Activated naive CD4-positive, alpha-beta T cell treated with anti-CD3 and anti-CD28 coated beads, Interleukin-2, amount 50 U/mL, for 72 hours (primary cell): ENCODE data around the gene MEIS2. TPM values are rescaled to one million over a fixed set of nuclear protein-coding genes. Genes with fewer than 3 reads are reported as not detected.

Experiments used
- ATAC-seq, 2 donors: fragments of 150-1000 bp; cut with Tn5 transposase; 2 replicates each; pipeline ENCODE4 v1.10.0; 2021; ENCODE audit warnings: mild to moderate bottlenecking in 2 of 2, moderate library complexity in 2 of 2
- DNase-seq, 2 donors: peaks; one replicate each; pipeline ENCODE4 v3.0.0; 2021 to 2022; ENCODE audit warnings: low spot score in 2 of 2
- H3K27ac Mint-ChIP-seq, 2 donors: one replicate each; pipeline ENCODE4 v1.8.0; 2022; ENCODE audit warnings: mild to moderate bottlenecking in 2 of 2, mixed read lengths in 2 of 2
- H3K36me3 Mint-ChIP-seq, 2 donors: one replicate each; pipeline ENCODE4 v1.8.0; 2022; ENCODE audit warnings: mixed read lengths in 2 of 2
- H3K9me3 Mint-ChIP-seq, 2 donors: one replicate each; pipeline ENCODE4 v1.8.0; 2022; ENCODE audit warnings: mixed read lengths in 2 of 2
- total RNA-seq, 2 donors: library from RNA; stranded (reverse); gene quantifications; one replicate each; pipeline ENCODE4 v1.2.3, GENCODE V29; 2022

Gene MEIS2
- total RNA-seq, 2 donors from 2014 or later: 0.16 TPM; not detected in 1

- no peaks in the 10 kb centered on the region for H3K36me3 Mint-ChIP-seq
- no peak overlapping the region for H3K27ac Mint-ChIP-seq
- DNase-seq (no peak), ATAC-seq (no peak)
- no peaks in the 10 kb centered on the region for H3K9me3 Mint-ChIP-seq
Measured at GRCh38 chr15:37124331-37124730, 24.0 kb upstream of the MEIS2 start.

- Mint-ChIP-seq H3K36me3 (no peaks in the 10 kb centered on the region), H3K27ac (no peak overlapping the region), H3K9me3 (no peaks in the 10 kb centered on the region)
- ATAC-seq (no peak), DNase-seq (no peak)
Measured at GRCh38 chr15:37122703-37123102, 22.4 kb upstream of the MEIS2 start.

- Mint-ChIP-seq H3K27ac (no peak overlapping the region), H3K9me3 (no peaks in the 10 kb centered on the region), H3K36me3 (no peaks in the 10 kb centered on the region)
- ATAC-seq (no peak), DNase-seq (no peak)
Measured at GRCh38 chr15:37121492-37121891, 21.1 kb upstream of the MEIS2 start.

DNA sequence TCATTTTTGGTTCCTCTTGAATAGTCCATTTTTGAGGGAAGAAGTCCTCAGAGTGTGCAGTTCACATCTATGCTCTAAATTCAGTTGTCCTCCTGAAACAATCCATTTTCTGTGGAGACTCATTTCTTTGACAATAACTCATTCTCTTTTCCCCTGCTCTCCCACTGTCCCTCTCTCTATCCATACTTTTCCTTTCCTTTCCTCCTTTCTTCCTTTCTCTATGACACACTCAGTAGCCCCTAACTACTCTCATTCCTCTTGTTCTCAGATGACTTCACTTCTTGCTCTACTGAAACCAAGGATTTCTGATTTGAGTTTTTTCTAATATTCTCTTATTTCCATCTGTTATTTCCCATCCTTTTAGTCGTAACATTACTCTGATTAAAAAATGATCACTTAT, 16.7 kb upstream of the MEIS2 start:
- Mint-ChIP-seq H3K36me3 (peaks cover 2 to 13% of the 10 kb centered on the region in 2 donors), H3K9me3 (peaks cover 0 to 7% of the 10 kb centered on the region in 2 donors), H3K27ac (no peak overlapping the region)
- no peak for DNase-seq
- no peak for ATAC-seq

DNA sequence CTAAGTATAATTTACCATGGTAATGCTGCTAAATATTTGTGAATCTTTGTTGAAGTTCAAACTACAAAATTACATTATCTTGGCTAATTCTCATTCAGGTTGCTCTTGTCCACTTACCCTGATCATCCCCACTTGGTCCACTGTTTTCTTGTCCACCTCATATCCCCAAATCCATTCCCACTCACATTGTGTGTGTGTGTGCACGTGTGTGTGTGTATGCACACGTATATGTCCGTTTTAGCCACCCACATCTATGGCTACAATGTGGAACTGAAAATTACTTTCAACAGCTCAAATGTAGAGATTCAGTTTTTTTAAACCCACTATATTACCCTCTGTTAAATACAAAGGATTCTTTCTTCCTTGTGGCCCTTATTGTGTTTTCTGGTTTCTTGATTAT, 15.2 kb upstream of the MEIS2 start:
- H3K27ac Mint-ChIP-seq: no peak overlapping the region
- peaks cover 0 to 7% of the 10 kb centered on the region in 2 donors for H3K9me3 Mint-ChIP-seq
- no peak for DNase-seq
- no peak for ATAC-seq
- H3K36me3 Mint-ChIP-seq: peaks cover 16 to 28% of the 10 kb centered on the region in 2 donors

GRCh38 chr15:37112971-37113670, 12.8 kb upstream of the MEIS2 start:
- H3K9me3 Mint-ChIP-seq: peaks cover 0 to 14% of the 10 kb centered on the region in 2 donors
- DNase-seq: no peak
- peaks cover 35 to 46% of the 10 kb centered on the region in 2 donors for H3K36me3 Mint-ChIP-seq
- no peak overlapping the region for H3K27ac Mint-ChIP-seq
- ATAC-seq: no peak

DNA sequence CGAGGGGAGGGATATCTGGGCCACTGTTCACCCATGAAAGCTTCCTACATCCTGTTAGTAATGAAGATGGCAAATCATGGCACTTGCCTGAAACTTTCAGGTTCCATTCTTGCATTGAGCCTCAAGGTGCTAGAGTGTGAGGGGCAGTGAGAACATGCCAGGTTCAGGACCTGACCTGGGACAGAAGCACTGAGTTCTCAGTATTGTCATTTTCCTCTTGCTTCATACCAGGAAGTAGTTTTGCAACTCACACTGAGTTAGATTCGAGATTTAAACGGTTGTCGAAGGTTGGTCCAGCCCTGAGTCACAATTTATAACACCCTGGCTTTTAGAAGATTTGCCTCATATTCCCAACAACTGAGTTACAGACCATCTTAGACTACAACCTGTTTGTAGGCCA, 11.8 kb upstream of the MEIS2 start:
- H3K27ac Mint-ChIP-seq: no peak overlapping the region
- ATAC-seq (no peak), DNase-seq (no peak)
- peaks cover 5 to 18% of the 10 kb centered on the region in 2 donors for H3K9me3 Mint-ChIP-seq
- H3K36me3 Mint-ChIP-seq: peaks cover 43 to 54% of the 10 kb centered on the region in 2 donors

GRCh38 chr15:37111427-37111717, 11.0 kb upstream of the MEIS2 start:
- peaks cover 43 to 59% of the 10 kb centered on the region in 2 donors for H3K36me3 Mint-ChIP-seq
- peaks cover 5 to 22% of the 10 kb centered on the region in 2 donors for H3K9me3 Mint-ChIP-seq
- DNase-seq: no peak
- no peak overlapping the region for H3K27ac Mint-ChIP-seq
- ATAC-seq: no peak

DNA sequence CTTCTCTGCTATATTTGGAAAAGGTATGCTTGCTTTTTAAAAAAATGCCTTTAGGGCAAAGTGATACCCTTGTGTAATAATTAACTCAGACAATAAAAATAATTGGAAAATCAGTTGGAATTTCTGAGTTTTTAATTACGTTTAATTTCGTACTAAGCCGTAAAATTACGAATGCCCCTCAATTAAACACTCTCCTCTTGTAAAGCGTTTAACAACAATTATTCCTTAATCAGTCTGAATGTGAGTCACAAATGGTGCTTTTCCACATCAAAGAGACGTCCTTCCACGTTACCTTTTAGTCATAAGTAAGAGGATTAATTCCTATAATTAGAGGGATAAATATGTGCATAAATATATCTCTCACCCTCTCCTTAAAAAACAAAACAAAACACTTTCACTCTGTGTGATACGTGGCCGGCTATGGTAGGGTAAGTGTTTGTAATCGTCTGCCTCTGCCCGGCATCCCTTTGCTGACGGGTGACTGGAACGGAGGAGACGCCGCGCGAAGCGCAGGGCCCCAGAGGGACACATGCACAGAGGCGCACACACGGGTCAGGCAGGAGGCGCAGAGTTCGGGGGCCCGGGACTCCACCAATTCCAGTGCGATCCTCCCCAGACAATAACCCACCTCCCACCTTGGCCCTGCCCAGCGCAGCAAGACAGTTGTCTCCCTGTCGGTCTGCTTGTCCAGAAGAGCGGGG, 9.7 kb upstream of the MEIS2 start:
- no peak for ATAC-seq

GRCh38 chr15:37109168-37109871, 9.0 kb upstream of the MEIS2 start:
- H3K27ac Mint-ChIP-seq: no peak overlapping the region
- H3K9me3 Mint-ChIP-seq: peaks cover 5 to 20% of the 10 kb centered on the region in 2 donors
- no peak for DNase-seq
- H3K36me3 Mint-ChIP-seq: peaks cover 43 to 59% of the 10 kb centered on the region in 2 donors
- ATAC-seq: no peak

More for the DNA sequence above, 9.7 kb upstream of the MEIS2 start:
- no peak for DNase-seq
- peaks cover 5 to 18% of the 10 kb centered on the region in 2 donors for H3K9me3 Mint-ChIP-seq
- peaks cover 43 to 56% of the 10 kb centered on the region in 2 donors for H3K36me3 Mint-ChIP-seq
- no peak overlapping the region for H3K27ac Mint-ChIP-seq

- ATAC-seq: no peak
- no peak for DNase-seq
- no peak overlapping the region for H3K27ac Mint-ChIP-seq
- peaks cover 5 to 22% of the 10 kb centered on the region in 2 donors for H3K9me3 Mint-ChIP-seq
- peaks cover 43 to 61% of the 10 kb centered on the region in 2 donors for H3K36me3 Mint-ChIP-seq
Measured at GRCh38 chr15:37108381-37109167, 8.2 kb upstream of the MEIS2 start.

GRCh38 chr15:37107744-37108380, 7.5 kb upstream of the MEIS2 start:
- H3K27ac Mint-ChIP-seq: no peak overlapping the region
- peaks cover 43 to 58% of the 10 kb centered on the region in 2 donors for H3K36me3 Mint-ChIP-seq
- ATAC-seq (no peak), DNase-seq (no peak)
- peaks cover 5 to 21% of the 10 kb centered on the region in 2 donors for H3K9me3 Mint-ChIP-seq

DNA sequence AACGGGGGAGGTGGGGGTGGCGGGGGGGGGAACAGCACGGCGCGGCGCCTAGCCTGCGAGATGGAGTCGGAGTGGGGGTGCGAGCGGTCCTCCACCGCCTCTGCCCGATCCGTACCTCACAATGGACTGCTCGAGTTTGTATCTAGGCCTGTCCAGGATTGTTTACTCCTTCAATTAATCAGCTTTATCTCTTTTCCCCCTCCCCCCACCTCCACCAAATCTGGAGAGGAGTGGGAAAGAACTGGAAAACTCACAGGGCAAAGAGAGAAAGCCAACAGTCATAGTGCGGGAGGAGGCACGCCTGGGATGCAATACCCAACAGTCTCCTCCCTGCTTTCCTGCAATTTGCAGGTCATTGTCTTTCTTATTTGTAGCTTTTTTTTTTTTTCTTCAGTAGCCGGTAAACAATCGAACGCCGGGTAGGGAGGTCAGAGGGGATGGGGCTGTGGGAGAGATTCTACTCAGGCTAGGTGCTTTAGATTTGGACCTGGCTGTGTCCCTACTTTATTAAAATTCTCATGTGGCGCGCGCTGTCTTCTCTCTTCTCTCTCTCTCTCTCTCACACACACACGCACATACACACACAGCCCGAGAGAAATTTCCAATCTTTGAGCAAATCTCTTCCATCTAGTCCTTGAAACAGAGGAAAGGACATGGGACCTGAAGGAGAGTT, 6.9 kb upstream of the MEIS2 start:
- DNase-seq (no peak), ATAC-seq (no peak)
- Mint-ChIP-seq H3K36me3 (peaks cover 47 to 60% of the 10 kb centered on the region in 2 donors), H3K9me3 (peaks cover 5 to 23% of the 10 kb centered on the region in 2 donors), H3K27ac (no peak overlapping the region)

- Mint-ChIP-seq H3K27ac (peak overlapping the region in 1 of 2 donors; percentile 31), H3K36me3 (peaks cover 42 to 57% of the 10 kb centered on the region in 2 donors), H3K9me3 (peaks cover 5 to 25% of the 10 kb centered on the region in 2 donors)
- ATAC-seq: no peak
- DNase-seq: no peak
Measured at GRCh38 chr15:37106490-37107001, 6.2 kb upstream of the MEIS2 start.

DNA sequence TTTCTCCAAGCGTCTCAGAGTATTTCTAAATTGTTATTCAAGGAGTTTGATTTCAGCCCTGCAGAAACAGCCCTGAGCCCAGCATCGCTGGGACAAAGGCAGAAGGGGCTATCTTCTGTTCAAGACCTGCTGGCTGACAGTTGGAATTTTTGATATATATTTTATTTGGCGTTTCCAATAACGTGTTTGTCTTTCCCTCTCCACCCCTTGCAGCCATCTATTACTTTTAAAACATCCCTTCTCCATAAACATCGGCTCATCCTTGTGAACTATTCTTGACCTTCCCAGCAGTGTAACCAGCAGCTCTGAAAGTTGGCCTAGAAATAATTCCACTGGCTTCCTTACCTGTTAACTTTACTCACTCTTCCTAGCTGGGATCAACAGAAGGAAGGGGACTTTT, 5.5 kb upstream of the MEIS2 start:
- ATAC-seq: no peak
- peaks cover 5 to 25% of the 10 kb centered on the region in 2 donors for H3K9me3 Mint-ChIP-seq
- peaks cover 40 to 56% of the 10 kb centered on the region in 2 donors for H3K36me3 Mint-ChIP-seq
- H3K27ac Mint-ChIP-seq: no peak overlapping the region
- DNase-seq: no peak
